Amygdala (tissue), 56 donors: Measurements from ENCODE around the gene NENF.
A peak's percentile ranks its signal among the peaks of the same experiment; 100 is the strongest.
"Not testable (repeated sequence)": the region's sequence is repeated elsewhere in the genome, so short reads cannot be mapped to it uniquely, and the experiment has no call there.

ENCODE experiments used
- DNase-seq, 56 donors: peaks; one replicate each; lab custom pipeline; 2025; lab: John Stamatoyannopoulos, UW

NENF gene

GRCh38 chr1:212455803-212456528, 23.2 kb downstream of the NENF start:
- peak; percentile 36 to 97 (median 84) for DNase-seq

GRCh38 chr1:212457740-212458338, 25.1 kb downstream of the NENF start:
- peak in 19 of 56 donors; percentile 5 to 62 (median 25) for DNase-seq

- DNase-seq, result no peak
Measured at GRCh38 chr1:212458817-212459216, 26.1 kb downstream of the NENF start.

GRCh38 chr1:212459656-212460055, 26.9 kb downstream of the NENF start:
- peak in 43 of 56 donors; percentile 11 to 81 (median 51) for DNase-seq

- no peak for DNase-seq
Measured at GRCh38 chr1:212460376-212460775, 27.7 kb downstream of the NENF start.

GRCh38 chr1:212461916-212462660, 29.4 kb downstream of the NENF start:
- DNase-seq, result peak in 21 of 56 donors; percentile 8 to 61 (median 24)

GRCh38 chr1:212463565-212464285, 31.0 kb downstream of the NENF start:
- DNase-seq, result no peak

GRCh38 chr1:212465311-212465710, 32.6 kb downstream of the NENF start:
- DNase-seq, result no peak

- no peak for DNase-seq
Measured at GRCh38 chr1:212466437-212466836, 33.7 kb downstream of the NENF start.

- no peak for DNase-seq
Measured at GRCh38 chr1:212466898-212467650, 34.4 kb downstream of the NENF start.

- DNase-seq, result peak in 16 of 56 donors; percentile 13 to 56 (median 36)
Measured at GRCh38 chr1:212467843-212468482, 35.2 kb downstream of the NENF start.

- DNase-seq, result peak in 52 of 56 donors; percentile 12 to 96 (median 78)
Measured at GRCh38 chr1:212470059-212470458, 37.3 kb downstream of the NENF start.

GRCh38 chr1:212471286-212471685, 38.6 kb downstream of the NENF start:
- no peak for DNase-seq

GRCh38 chr1:212471891-212472675, 39.4 kb downstream of the NENF start:
- DNase-seq, result no peak

- no peak for DNase-seq
Measured at GRCh38 chr1:212473729-212474128, 41.0 kb downstream of the NENF start.

GRCh38 chr1:212475151-212475550, 42.4 kb downstream of the NENF start:
- DNase-seq, result peak in 7 of 56 donors; percentile 10 to 38 (median 17)

- not testable (repeated sequence) for DNase-seq
Measured at GRCh38 chr1:212475831-212476230, 43.1 kb downstream of the NENF start.

GRCh38 chr1:212477014-212477679, 44.4 kb downstream of the NENF start:
- DNase-seq, result peak in 55 of 56 donors; percentile 14 to 90 (median 70)
